Ovary (tissue), 9 donors: Measurements from ENCODE around the gene SHROOM3. TPM values are rescaled to one million over a fixed set of nuclear protein-coding genes. Genes with fewer than 3 reads are reported as not detected.

Experiments
- DNase-seq, 5 donors: peaks; one replicate each; pipeline ENCODE4 v3.0.0-alpha.2; 2019 to 2020
- H3K27ac ChIP-seq, 2 donors: fragments of 200-600 bp; one replicate each; pipeline versions ENCODE4 v1.5.1 to v1.8.0; 2019 to 2022
- H3K27me3 ChIP-seq: fragments of 200-600 bp; one replicate; pipeline ENCODE4 v1.8.0; 2022
- H3K36me3 ChIP-seq: fragments of 200-600 bp; sonication (generic); one replicate; pipeline ENCODE4 v1.5.1; 2019
- H3K4me1 ChIP-seq: one replicate; pipeline ENCODE4 v1.8.1; 2013; ENCODE audit warnings: mild to moderate bottlenecking, moderate library complexity; ENCODE audit not compliant: insufficient read depth
- H3K4me3 ChIP-seq: fragments of 200-600 bp; sonication (generic); one replicate; pipeline ENCODE4 v1.5.1; 2017
- H3K9me3 ChIP-seq, 2 donors: fragments of 200-600 bp in 1 of 2; sonication (generic) in 1 of 2; one replicate each; pipeline versions ENCODE4 v1.5.1 to v1.8.1; 2013 to 2019; ENCODE audit warnings: mild to moderate bottlenecking in 1 of 2, moderate library complexity in 1 of 2
- EP300 ChIP-seq: sonication (generic); formaldehyde crosslinking; IDR thresholded peaks from one replicate; pipeline ENCODE4 v1.6.1; 2017; ENCODE audit warnings: antibody characterized with exemption
- POLR2A ChIP-seq: fragments of 450-650 bp; IDR thresholded peaks from one replicate; pipeline ENCODE4 v1.6.1; 2017; ENCODE audit warnings: antibody characterized with exemption, mild to moderate bottlenecking, moderate library complexity
- WGBS, 3 donors: extraction: QIAGEN DNeasy Blood & Tissue Kit in 1 of 3; methylation state at CpG; one replicate each; pipeline versions ENCODE4 v1.1.5 to v1.1.7; 2013 to 2017; 5-methylcytosine and 5-hydroxymethylcytosine counted together
- intact Hi-C, 4 donors: fragments of 100-400 bp; cut with DNase I; formaldehyde crosslinking; loops; one replicate each; pipeline versions ENCODE4 v1.11.0 to v1.15.1; 2022 to 2023
- polyA plus RNA-seq, 2 donors: library from polyadenylated mRNA; stranded (reverse); fragments of 200-250 nt in 1 of 2; fragments of 350-450 nt in 1 of 2; fragmentation: Illumina TruSeq in 1 of 2; extraction: RNeasy Lipid Tissue Mini Kit (QIAGEN cat#74804) in 1 of 2; gene quantifications; one replicate each; pipeline ENCODE4 v1.2.3, GENCODE V29; 2013 to 2014
- total RNA-seq, 7 donors: library from RNA; depleted of rRNA in 2 of 7; stranded (reverse); fragments of >200 nt in 2 of 7; fragmentation: NEBNext Ultra II Directional in 3 of 7; extraction: Animal tissue kit (Norgen Biotek cat#: 25700) in 3 of 7; gene quantifications; one replicate each; pipeline versions ENCODE4 v1.1.0 to v1.2.4, GENCODE V29; 2016 to 2023
- TF ChIP-seq, protein P1 (sequence below), 3 donors: fragments of 450-650 bp in 2 of 3; fragments of 200-600 bp in 1 of 3; IDR thresholded peaks; one replicate each; pipeline versions ENCODE4 v1.5.1 to v1.8.0; 2016 to 2022; ENCODE audit warnings: antibody characterized with exemption in 3 of 3, mild to moderate bottlenecking in 1 of 3
- donor health status: DM: no; HTN: no; CAD: no; lungs with moderate emphysema.
- donor health status: DM: no; HTN: no; CAD: no.
- donor health status: Bipolar disorder and iron deficiency.
- donor health status: DM: yes; HTN: yes; CAD: no.
- donor health status: DM: no; HTN: no; CAD: no.
- donor health status: DM: yes; HTN: yes; CAD: no.

Gene SHROOM3
- total and polyA plus RNA-seq, 9 donors = 0.80 to 70.1 (median 3.8) TPM

DNA sequence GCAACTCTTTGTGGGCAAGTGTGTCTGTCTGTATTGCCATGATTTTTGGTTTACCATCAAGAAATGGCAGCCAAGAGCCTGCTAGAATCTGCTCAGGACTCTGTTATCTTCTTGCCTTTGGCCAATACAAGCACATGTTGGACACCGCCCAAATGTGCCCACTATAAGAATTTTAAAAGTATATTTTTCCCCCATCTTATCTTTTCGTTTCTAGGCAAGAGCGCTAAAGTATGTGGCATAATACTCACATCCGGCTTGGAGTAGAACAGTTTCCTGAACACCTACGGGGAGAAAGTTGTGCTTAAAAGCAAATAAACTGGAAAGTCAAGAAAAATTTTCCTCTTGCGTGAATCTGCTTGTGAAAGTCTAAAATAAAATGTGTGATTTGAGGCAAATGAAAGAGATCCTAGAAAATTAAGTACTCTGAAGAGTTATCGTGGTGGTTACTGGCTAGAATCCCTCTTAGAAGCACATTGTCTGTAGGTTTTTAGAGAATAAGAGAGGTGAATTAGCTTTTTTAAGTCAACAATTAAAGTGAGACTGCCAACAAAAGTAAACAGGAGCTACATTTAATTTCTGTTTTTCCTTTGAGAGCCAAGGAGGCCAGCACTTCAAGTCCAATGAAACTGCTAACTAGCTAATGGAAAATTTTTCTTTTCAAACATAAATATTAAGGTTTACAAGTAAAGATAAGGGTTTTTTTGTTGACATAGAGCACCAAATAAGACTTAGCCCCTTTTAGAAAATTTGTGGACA lies 242.7 kb downstream of the SHROOM3 start:
- H3K9me3 ChIP-seq = no peaks in the 10 kb centered on the region

GRCh38 chr4:76679691-76680090 lies 244.7 kb downstream of the SHROOM3 start:
- no peak for TF ChIP-seq POLR2A
- no peak for TF ChIP-seq EP300
- TF ChIP-seq, protein P1, sequence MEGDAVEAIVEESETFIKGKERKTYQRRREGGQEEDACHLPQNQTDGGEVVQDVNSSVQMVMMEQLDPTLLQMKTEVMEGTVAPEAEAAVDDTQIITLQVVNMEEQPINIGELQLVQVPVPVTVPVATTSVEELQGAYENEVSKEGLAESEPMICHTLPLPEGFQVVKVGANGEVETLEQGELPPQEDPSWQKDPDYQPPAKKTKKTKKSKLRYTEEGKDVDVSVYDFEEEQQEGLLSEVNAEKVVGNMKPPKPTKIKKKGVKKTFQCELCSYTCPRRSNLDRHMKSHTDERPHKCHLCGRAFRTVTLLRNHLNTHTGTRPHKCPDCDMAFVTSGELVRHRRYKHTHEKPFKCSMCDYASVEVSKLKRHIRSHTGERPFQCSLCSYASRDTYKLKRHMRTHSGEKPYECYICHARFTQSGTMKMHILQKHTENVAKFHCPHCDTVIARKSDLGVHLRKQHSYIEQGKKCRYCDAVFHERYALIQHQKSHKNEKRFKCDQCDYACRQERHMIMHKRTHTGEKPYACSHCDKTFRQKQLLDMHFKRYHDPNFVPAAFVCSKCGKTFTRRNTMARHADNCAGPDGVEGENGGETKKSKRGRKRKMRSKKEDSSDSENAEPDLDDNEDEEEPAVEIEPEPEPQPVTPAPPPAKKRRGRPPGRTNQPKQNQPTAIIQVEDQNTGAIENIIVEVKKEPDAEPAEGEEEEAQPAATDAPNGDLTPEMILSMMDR (IDR thresholded peaks at IDR 0.05) = no peak
- intact Hi-C loops = no loop called here
- peaks cover 3% of the 10 kb centered on the region for H3K4me1 ChIP-seq
- no peaks in the 10 kb centered on the region for H3K27me3 ChIP-seq
- no peak overlapping the region for H3K27ac ChIP-seq
- DNase-seq = no peak
- H3K36me3 ChIP-seq = no peaks in the 10 kb centered on the region
- no peak overlapping the region for H3K4me3 ChIP-seq
- 71 to 82% (median 72%) methylated on average over 4 of the region's 4 CpGs for WGBS, 3 donors
- H3K9me3 ChIP-seq = no peaks in the 10 kb centered on the region

More for the DNA sequence above, 242.7 kb downstream of the SHROOM3 start:
- Histone ChIP-seq H3K27ac (no peak overlapping the region), H3K4me1 (peaks cover 3% of the 10 kb centered on the region), H3K27me3 (no peaks in the 10 kb centered on the region), H3K36me3 (no peaks in the 10 kb centered on the region), H3K4me3 (no peak overlapping the region)
- intact Hi-C loops = no loop called here
- no peak for TF ChIP-seq EP300
- TF ChIP-seq POLR2A = no peak
- TF ChIP-seq, protein P1 (IDR thresholded peaks at IDR 0.05) = no peak
- 47 to 69% (median 62%) methylated on average over 7 of the region's 7 CpGs for WGBS, 3 donors
- DNase-seq = no peak

GRCh38 chr4:76680952-76681351 lies 245.9 kb downstream of the SHROOM3 start:
- no peak for DNase-seq
- Histone ChIP-seq H3K36me3 (no peaks in the 10 kb centered on the region), H3K4me1 (peaks cover 3% of the 10 kb centered on the region), H3K4me3 (no peak overlapping the region), H3K27me3 (no peaks in the 10 kb centered on the region), H3K9me3 (no peaks in the 10 kb centered on the region), H3K27ac (no peak overlapping the region)
- intact Hi-C loops = no loop called here
- TF ChIP-seq, protein P1 (IDR thresholded peaks at IDR 0.05) = no peak
- TF ChIP-seq POLR2A = no peak
- no peak for TF ChIP-seq EP300

GRCh38 chr4:76681996-76682395 lies 247.0 kb downstream of the SHROOM3 start:
- TF ChIP-seq, protein P1 (IDR thresholded peaks at IDR 0.05) = no peak
- no peak for TF ChIP-seq EP300
- TF ChIP-seq POLR2A = no peak
- intact Hi-C loops = no loop called here

More at GRCh38 chr4:76681996-76682395, 247.0 kb downstream of the SHROOM3 start:
- WGBS, 3 donors = 62 to 74% (median 68%) methylated on average over 1 of the region's 1 CpG
- H3K36me3 ChIP-seq = no peaks in the 10 kb centered on the region
- no peaks in the 10 kb centered on the region for H3K9me3 ChIP-seq
- no peaks in the 10 kb centered on the region for H3K27me3 ChIP-seq
- H3K4me3 ChIP-seq = no peak overlapping the region
- H3K27ac ChIP-seq = no peak overlapping the region
- DNase-seq = no peak
- peaks cover 3% of the 10 kb centered on the region for H3K4me1 ChIP-seq
